ENCODE results near the gene EI24. TPM values are rescaled to one million over a fixed set of nuclear protein-coding genes. Genes with fewer than 3 reads are reported as not detected.

EI24 gene
- total and polyA plus RNA-seq, 9 of the 15 experiments (the other 6 are each of a cell fraction or from before 2014, with no cell fraction given): 50.4 to 260 (median 168) TPM

DNA sequence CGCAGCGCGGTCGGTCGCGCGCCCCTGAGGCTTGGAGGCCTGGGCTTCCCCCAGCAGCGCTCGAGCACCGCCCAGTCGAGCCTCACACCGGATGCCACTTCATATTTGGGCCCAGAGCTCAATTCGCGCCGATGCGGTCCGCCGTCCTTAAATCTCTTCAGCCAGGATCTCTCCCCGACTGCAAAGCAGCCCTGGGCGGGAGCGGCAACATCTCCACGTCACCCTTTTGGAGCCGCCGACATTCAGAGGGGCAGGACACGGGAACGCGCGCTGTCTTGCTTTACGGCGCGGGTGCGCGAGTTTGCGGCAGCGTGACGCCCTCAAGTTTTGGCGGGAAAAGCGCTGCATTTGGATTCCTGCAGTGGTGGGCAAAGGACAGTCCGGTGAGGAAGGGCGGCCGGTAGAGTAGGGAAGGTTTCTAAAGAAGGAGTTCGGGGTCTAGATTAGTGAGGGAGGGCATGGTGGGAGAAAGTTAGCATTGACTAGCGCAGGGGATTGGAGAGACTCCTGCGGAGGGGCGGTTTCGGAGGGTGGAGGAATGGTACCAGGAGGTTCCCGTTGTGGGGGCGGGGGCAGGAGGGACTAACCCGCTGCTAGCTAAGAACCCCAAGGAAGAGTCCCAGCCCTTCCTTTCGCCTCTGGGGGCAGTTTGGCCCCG lies 56.5 kb downstream of the EI24 start (continued):
- TF ChIP-seq, protein P1, sequence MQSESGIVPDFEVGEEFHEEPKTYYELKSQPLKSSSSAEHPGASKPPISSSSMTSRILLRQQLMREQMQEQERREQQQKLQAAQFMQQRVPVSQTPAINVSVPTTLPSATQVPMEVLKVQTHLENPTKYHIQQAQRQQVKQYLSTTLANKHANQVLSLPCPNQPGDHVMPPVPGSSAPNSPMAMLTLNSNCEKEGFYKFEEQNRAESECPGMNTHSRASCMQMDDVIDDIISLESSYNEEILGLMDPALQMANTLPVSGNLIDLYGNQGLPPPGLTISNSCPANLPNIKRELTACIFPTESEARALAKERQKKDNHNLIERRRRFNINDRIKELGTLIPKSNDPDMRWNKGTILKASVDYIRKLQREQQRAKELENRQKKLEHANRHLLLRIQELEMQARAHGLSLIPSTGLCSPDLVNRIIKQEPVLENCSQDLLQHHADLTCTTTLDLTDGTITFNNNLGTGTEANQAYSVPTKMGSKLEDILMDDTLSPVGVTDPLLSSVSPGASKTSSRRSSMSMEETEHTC (IDR thresholded peaks at IDR 0.05): no peak; the same call in 1 of the 2 replicates
- TF ChIP-seq SREBF1 (IDR thresholded peaks at IDR 0.05; ENCODE audit: borderline replicate concordance, low read depth, low read length) (no peak), ZNF76 (CRISPR knock-in tag; IDR thresholded peaks at IDR 0.05; ENCODE audit: borderline replicate concordance) (no peak; the same call in 1 of the 2 replicates), MEIS2 (IDR thresholded peaks at IDR 0.05; ENCODE audit: partially characterized antibody) (no peak), POLR2B (IDR thresholded peaks at IDR 0.05; ENCODE audit: low read depth, partially characterized antibody) (peak; percentile 97), ZNF140 (CRISPR knock-in tag; IDR thresholded peaks at IDR 0.05) (no peak), ZNF696 (CRISPR knock-in tag; conservative IDR thresholded peaks at IDR 0.05) (no peak), NELFE (IDR thresholded peaks at IDR 0.05; ENCODE audit: insufficient read depth, insufficient read length) (no peak), PRMT5 (CRISPR knock-in tag; IDR thresholded peaks at IDR 0.05) (no peak), GATAD2B (IDR thresholded peaks at IDR 0.05; ENCODE audit: borderline replicate concordance) (no peak), ZNF436 (CRISPR knock-in tag; IDR thresholded peaks at IDR 0.05) (no peak), RBM22 (IDR thresholded peaks at IDR 0.05; ENCODE audit: low read depth, low read length, poor library complexity, severe bottlenecking) (peak; percentile 84)
- TF ChIP-seq, protein P2, sequence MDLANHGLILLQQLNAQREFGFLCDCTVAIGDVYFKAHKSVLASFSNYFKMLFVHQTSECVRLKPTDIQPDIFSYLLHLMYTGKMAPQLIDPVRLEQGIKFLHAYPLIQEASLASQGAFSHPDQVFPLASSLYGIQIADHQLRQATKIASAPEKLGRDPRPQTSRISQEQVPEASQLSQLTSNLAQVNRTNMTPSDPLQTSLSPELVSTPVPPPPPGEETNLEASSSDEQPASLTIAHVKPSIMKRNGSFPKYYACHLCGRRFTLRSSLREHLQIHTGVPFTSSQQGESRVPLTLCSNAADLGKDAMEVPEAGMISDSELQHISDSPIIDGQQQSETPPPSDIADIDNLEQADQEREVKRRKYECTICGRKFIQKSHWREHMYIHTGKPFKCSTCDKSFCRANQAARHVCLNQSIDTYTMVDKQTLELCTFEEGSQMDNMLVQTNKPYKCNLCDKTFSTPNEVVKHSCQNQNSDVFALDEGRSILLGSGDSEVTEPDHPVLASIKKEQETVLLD (IDR thresholded peaks at IDR 0.05): peak; percentile 72
- TF ChIP-seq, protein P3, sequence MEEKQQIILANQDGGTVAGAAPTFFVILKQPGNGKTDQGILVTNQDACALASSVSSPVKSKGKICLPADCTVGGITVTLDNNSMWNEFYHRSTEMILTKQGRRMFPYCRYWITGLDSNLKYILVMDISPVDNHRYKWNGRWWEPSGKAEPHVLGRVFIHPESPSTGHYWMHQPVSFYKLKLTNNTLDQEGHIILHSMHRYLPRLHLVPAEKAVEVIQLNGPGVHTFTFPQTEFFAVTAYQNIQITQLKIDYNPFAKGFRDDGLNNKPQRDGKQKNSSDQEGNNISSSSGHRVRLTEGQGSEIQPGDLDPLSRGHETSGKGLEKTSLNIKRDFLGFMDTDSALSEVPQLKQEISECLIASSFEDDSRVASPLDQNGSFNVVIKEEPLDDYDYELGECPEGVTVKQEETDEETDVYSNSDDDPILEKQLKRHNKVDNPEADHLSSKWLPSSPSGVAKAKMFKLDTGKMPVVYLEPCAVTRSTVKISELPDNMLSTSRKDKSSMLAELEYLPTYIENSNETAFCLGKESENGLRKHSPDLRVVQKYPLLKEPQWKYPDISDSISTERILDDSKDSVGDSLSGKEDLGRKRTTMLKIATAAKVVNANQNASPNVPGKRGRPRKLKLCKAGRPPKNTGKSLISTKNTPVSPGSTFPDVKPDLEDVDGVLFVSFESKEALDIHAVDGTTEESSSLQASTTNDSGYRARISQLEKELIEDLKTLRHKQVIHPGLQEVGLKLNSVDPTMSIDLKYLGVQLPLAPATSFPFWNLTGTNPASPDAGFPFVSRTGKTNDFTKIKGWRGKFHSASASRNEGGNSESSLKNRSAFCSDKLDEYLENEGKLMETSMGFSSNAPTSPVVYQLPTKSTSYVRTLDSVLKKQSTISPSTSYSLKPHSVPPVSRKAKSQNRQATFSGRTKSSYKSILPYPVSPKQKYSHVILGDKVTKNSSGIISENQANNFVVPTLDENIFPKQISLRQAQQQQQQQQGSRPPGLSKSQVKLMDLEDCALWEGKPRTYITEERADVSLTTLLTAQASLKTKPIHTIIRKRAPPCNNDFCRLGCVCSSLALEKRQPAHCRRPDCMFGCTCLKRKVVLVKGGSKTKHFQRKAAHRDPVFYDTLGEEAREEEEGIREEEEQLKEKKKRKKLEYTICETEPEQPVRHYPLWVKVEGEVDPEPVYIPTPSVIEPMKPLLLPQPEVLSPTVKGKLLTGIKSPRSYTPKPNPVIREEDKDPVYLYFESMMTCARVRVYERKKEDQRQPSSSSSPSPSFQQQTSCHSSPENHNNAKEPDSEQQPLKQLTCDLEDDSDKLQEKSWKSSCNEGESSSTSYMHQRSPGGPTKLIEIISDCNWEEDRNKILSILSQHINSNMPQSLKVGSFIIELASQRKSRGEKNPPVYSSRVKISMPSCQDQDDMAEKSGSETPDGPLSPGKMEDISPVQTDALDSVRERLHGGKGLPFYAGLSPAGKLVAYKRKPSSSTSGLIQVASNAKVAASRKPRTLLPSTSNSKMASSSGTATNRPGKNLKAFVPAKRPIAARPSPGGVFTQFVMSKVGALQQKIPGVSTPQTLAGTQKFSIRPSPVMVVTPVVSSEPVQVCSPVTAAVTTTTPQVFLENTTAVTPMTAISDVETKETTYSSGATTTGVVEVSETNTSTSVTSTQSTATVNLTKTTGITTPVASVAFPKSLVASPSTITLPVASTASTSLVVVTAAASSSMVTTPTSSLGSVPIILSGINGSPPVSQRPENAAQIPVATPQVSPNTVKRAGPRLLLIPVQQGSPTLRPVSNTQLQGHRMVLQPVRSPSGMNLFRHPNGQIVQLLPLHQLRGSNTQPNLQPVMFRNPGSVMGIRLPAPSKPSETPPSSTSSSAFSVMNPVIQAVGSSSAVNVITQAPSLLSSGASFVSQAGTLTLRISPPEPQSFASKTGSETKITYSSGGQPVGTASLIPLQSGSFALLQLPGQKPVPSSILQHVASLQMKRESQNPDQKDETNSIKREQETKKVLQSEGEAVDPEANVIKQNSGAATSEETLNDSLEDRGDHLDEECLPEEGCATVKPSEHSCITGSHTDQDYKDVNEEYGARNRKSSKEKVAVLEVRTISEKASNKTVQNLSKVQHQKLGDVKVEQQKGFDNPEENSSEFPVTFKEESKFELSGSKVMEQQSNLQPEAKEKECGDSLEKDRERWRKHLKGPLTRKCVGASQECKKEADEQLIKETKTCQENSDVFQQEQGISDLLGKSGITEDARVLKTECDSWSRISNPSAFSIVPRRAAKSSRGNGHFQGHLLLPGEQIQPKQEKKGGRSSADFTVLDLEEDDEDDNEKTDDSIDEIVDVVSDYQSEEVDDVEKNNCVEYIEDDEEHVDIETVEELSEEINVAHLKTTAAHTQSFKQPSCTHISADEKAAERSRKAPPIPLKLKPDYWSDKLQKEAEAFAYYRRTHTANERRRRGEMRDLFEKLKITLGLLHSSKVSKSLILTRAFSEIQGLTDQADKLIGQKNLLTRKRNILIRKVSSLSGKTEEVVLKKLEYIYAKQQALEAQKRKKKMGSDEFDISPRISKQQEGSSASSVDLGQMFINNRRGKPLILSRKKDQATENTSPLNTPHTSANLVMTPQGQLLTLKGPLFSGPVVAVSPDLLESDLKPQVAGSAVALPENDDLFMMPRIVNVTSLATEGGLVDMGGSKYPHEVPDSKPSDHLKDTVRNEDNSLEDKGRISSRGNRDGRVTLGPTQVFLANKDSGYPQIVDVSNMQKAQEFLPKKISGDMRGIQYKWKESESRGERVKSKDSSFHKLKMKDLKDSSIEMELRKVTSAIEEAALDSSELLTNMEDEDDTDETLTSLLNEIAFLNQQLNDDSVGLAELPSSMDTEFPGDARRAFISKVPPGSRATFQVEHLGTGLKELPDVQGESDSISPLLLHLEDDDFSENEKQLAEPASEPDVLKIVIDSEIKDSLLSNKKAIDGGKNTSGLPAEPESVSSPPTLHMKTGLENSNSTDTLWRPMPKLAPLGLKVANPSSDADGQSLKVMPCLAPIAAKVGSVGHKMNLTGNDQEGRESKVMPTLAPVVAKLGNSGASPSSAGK (IDR thresholded peaks at IDR 0.05): peak; percentile 78; the same call in 1 of the 2 replicates
